HepG2 (cell line): ENCODE results near the gene GCN1. TPM values are rescaled to one million over a fixed set of nuclear protein-coding genes. Genes with fewer than 3 reads are reported as not detected.

Experiments used
- AGO1 ChIP-seq: fragments of 200-400 bp; formaldehyde crosslinking; IDR thresholded peaks from 2 replicates; pipeline ENCODE4 v1.6.1; 2017; ENCODE audit warnings: mild to moderate bottlenecking, low read depth, low read length, moderate library complexity; ENCODE audit not compliant: poor library complexity, severe bottlenecking
- EEA1 ChIP-seq: sonication (generic); formaldehyde crosslinking; IDR thresholded peaks from 2 replicates; pipeline ENCODE4 v1.5.1; 2020; ENCODE audit warnings: mild to moderate bottlenecking, missing genetic modification reagents, borderline replicate concordance
- ETV6 ChIP-seq: sonication (generic); formaldehyde crosslinking; conservative IDR thresholded peaks from 2 replicates; pipeline ENCODE4 v1.4.0; 2020; ENCODE audit warnings: missing genetic modification reagents
- FOXA1 ChIP-seq, 2 experiments: fragments of 450-650 bp in 1 of 2; sonication (generic) in 1 of 2; formaldehyde crosslinking in 1 of 2; IDR thresholded peaks; 2 replicates each; pipeline versions ENCODE4 v1.4.0 to v1.6.1; 2016 to 2020; ENCODE audit warnings: missing genetic modification reagents in 1 of 2
- FOXP1 ChIP-seq, 2 experiments: fragments of 450-650 bp in 1 of 2; IDR thresholded peaks; 2 replicates each; pipeline ENCODE4 v1.6.1; 2017 to 2018; ENCODE audit warnings: antibody characterized with exemption in 1 of 2
- JUND ChIP-seq: sonication (generic); formaldehyde crosslinking; IDR thresholded peaks from 2 replicates; pipeline ENCODE4 v1.8.0; 2022; ENCODE audit warnings: mild to moderate bottlenecking, missing genetic modification reagents
- NFE2L1 ChIP-seq: sonication (generic); formaldehyde crosslinking; IDR thresholded peaks from 2 replicates; pipeline ENCODE4 v1.4.0; 2020; ENCODE audit warnings: missing genetic modification reagents, mild to moderate bottlenecking, borderline replicate concordance
- POLR2AphosphoS2 ChIP-seq: IDR thresholded peaks from 2 replicates; pipeline ENCODE4 v1.6.1; 2011; ENCODE audit warnings: low read depth, low read length, improper control_type of control experiment
- ZMYM2 ChIP-seq: sonication (generic); formaldehyde crosslinking; IDR thresholded peaks from 2 replicates; pipeline ENCODE4 v1.8.0; 2022; ENCODE audit warnings: mild to moderate bottlenecking, missing genetic modification reagents
- ZNF121 ChIP-seq: sonication (generic); formaldehyde crosslinking; IDR thresholded peaks from 2 replicates; pipeline ENCODE4 v1.5.0; 2020; ENCODE audit warnings: mild to moderate bottlenecking, missing genetic modification reagents
- ZNF543 ChIP-seq: sonication (generic); formaldehyde crosslinking; IDR thresholded peaks from 2 replicates; pipeline ENCODE4 v1.4.0; 2020; ENCODE audit warnings: mild to moderate bottlenecking, missing genetic modification reagents
- ZNF556 ChIP-seq: sonication (generic); formaldehyde crosslinking; IDR thresholded peaks from 2 replicates; pipeline ENCODE4 v1.4.0; 2020; ENCODE audit warnings: mild to moderate bottlenecking, missing genetic modification reagents, borderline replicate concordance
- polyA plus RNA-seq, 8 experiments: library from polyadenylated mRNA; depleted of rRNA in 3 of 8; stranded (reverse) in 7 of 8; unstranded in 1 of 8; fragments of >200 nt; fragmentation: Illumina TruSeq in 4 of 8; extraction: Trizol in 4 of 8; gene quantifications; 2 replicates each; pipeline versions ENCODE4 v1.2.1 to v1.2.3, GENCODE V29; 2011 to 2016; ENCODE audit warnings: low read depth in 4 of 8, missing spikeins in 1 of 8, mixed read lengths in 1 of 8; ENCODE audit not compliant: insufficient read depth in 1 of 8
- total RNA-seq, 5 experiments: library from RNA; depleted of rRNA; stranded (reverse); fragments of >200 nt; fragmentation: Illumina TruSeq; extraction: Trizol; gene quantifications; 2 replicates each; pipeline ENCODE4 v1.2.3, GENCODE V29; 2016; ENCODE audit warnings: low read depth in 1 of 5
- TF ChIP-seq, protein P1 (sequence below): sonication (generic); formaldehyde crosslinking; IDR thresholded peaks from 2 replicates; pipeline ENCODE4 v1.4.0; 2020; ENCODE audit warnings: missing genetic modification reagents
- TF ChIP-seq, protein P2 (sequence below): sonication (generic); formaldehyde crosslinking; IDR thresholded peaks from 2 replicates; pipeline ENCODE4 v1.5.0; 2020; ENCODE audit warnings: mild to moderate bottlenecking, missing genetic modification reagents, moderate library complexity
- TF ChIP-seq, protein P3 (sequence below): sonication (generic); formaldehyde crosslinking; IDR thresholded peaks from 2 replicates; pipeline ENCODE4 v1.5.0; 2020; ENCODE audit warnings: mild to moderate bottlenecking, missing genetic modification reagents
- TF ChIP-seq, protein P4 (sequence below): sonication (generic); formaldehyde crosslinking; IDR thresholded peaks from 2 replicates; pipeline ENCODE4 v1.4.0; 2020; ENCODE audit warnings: low read depth, missing genetic modification reagents

GCN1 gene
- total and polyA plus RNA-seq, 2 of the 13 experiments (the other 11 are each of a cell fraction or from before 2014, with no cell fraction given): 58.2 to 83.0 TPM

DNA sequence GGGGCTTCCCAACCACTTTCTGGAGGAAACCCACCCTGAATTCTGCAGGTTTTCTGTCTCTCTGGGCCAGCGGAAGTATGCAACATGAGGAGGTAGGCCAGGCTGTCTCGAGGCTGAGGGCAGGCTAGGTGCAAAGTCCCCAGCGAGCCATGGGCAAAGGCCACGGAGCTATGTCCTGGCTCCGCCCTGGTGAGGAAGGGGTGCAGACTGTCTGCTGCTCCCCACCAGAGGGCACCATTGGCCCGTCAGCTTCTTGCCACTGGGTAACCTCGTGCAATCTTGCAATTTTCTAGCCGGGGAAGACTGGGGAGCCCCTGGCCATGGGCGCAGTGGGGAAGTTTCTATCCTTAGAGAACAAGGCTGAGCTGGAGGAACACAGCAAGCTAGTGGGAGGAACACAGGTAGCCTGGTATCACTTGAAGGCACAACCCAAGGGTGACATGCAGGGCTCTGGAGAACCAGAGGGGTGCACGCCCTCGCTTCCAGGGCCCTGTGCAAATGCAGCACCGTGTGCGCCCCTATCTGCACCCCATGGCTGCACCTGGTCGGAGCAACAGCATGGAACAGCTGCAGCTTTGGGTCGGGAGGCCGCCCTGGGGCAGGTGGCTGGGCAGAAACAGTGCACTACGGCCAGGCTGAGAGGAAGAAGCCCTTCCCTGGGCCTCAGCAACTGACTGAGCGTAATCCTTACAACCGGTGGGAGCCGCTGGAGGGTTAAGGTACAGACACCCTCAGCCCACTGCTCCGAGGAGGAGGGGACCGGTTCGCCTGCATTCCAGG, 34.0 kb upstream of the GCN1 start (continued):
- TF ChIP-seq, protein P1, sequence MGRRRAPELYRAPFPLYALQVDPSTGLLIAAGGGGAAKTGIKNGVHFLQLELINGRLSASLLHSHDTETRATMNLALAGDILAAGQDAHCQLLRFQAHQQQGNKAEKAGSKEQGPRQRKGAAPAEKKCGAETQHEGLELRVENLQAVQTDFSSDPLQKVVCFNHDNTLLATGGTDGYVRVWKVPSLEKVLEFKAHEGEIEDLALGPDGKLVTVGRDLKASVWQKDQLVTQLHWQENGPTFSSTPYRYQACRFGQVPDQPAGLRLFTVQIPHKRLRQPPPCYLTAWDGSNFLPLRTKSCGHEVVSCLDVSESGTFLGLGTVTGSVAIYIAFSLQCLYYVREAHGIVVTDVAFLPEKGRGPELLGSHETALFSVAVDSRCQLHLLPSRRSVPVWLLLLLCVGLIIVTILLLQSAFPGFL (CRISPR knock-in tag): no peak
- TF ChIP-seq ZNF556 (CRISPR knock-in tag): no peak
- TF ChIP-seq ZMYM2 (CRISPR knock-in tag): no peak; the same call in 1 of the 2 replicates
- TF ChIP-seq, protein P2, sequence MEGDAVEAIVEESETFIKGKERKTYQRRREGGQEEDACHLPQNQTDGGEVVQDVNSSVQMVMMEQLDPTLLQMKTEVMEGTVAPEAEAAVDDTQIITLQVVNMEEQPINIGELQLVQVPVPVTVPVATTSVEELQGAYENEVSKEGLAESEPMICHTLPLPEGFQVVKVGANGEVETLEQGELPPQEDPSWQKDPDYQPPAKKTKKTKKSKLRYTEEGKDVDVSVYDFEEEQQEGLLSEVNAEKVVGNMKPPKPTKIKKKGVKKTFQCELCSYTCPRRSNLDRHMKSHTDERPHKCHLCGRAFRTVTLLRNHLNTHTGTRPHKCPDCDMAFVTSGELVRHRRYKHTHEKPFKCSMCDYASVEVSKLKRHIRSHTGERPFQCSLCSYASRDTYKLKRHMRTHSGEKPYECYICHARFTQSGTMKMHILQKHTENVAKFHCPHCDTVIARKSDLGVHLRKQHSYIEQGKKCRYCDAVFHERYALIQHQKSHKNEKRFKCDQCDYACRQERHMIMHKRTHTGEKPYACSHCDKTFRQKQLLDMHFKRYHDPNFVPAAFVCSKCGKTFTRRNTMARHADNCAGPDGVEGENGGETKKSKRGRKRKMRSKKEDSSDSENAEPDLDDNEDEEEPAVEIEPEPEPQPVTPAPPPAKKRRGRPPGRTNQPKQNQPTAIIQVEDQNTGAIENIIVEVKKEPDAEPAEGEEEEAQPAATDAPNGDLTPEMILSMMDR (CRISPR knock-in tag): peak; percentile 98
- TF ChIP-seq, protein P3, sequence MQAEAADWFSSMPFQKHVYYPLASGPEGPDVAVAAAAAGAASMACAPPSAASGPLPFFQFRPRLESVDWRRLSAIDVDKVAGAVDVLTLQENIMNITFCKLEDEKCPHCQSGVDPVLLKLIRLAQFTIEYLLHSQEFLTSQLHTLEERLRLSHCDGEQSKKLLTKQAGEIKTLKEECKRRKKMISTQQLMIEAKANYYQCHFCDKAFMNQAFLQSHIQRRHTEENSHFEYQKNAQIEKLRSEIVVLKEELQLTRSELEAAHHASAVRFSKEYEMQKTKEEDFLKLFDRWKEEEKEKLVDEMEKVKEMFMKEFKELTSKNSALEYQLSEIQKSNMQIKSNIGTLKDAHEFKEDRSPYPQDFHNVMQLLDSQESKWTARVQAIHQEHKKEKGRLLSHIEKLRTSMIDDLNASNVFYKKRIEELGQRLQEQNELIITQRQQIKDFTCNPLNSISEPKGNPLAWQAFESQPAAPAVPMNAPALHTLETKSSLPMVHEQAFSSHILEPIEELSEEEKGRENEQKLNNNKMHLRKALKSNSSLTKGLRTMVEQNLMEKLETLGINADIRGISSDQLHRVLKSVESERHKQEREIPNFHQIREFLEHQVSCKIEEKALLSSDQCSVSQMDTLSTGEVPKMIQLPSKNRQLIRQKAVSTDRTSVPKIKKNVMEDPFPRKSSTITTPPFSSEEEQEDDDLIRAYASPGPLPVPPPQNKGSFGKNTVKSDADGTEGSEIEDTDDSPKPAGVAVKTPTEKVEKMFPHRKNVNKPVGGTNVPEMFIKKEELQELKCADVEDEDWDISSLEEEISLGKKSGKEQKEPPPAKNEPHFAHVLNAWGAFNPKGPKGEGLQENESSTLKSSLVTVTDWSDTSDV (CRISPR knock-in tag): no peak
- TF ChIP-seq NFE2L1 (CRISPR knock-in tag): no peak
- no peak for TF ChIP-seq FOXP1 (IDR thresholded peaks at IDR 0.05)
- TF ChIP-seq FOXP1 (CRISPR knock-in tag; IDR thresholded peaks at IDR 0.05): peak; percentile 47; the same call in 1 of the 2 replicates
- no peak; the same call in 1 of the 2 replicates for TF ChIP-seq ZNF543 (CRISPR knock-in tag)
- no peak for TF ChIP-seq EEA1
- TF ChIP-seq AGO1: peak; percentile 71
- 0 out of 2 replicates have a peak, but pooled peaks have one; percentile 59 for TF ChIP-seq ETV6 (CRISPR knock-in tag)
- TF ChIP-seq, protein P4, sequence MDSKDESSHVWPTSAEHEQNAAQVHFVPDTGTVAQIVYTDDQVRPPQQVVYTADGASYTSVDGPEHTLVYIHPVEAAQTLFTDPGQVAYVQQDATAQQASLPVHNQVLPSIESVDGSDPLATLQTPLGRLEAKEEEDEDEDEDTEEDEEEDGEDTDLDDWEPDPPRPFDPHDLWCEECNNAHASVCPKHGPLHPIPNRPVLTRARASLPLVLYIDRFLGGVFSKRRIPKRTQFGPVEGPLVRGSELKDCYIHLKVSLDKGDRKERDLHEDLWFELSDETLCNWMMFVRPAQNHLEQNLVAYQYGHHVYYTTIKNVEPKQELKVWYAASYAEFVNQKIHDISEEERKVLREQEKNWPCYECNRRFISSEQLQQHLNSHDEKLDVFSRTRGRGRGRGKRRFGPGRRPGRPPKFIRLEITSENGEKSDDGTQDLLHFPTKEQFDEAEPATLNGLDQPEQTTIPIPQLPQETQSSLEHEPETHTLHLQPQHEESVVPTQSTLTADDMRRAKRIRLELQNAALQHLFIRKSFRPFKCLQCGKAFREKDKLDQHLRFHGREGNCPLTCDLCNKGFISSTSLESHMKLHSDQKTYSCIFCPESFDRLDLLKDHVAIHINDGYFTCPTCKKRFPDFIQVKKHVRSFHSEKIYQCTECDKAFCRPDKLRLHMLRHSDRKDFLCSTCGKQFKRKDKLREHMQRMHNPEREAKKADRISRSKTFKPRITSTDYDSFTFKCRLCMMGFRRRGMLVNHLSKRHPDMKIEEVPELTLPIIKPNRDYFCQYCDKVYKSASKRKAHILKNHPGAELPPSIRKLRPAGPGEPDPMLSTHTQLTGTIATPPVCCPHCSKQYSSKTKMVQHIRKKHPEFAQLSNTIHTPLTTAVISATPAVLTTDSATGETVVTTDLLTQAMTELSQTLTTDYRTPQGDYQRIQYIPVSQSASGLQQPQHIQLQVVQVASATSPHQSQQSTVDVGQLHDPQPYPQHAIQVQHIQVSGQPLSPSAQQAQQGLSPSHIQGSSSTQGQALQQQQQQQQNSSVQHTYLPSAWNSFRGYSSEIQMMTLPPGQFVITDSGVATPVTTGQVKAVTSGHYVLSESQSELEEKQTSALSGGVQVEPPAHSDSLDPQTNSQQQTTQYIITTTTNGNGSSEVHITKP (CRISPR knock-in tag): peak; percentile 79
- no peak for TF ChIP-seq POLR2AphosphoS2
- TF ChIP-seq JUND: peak; percentile 67
- TF ChIP-seq FOXA1 (IDR thresholded peaks at IDR 0.05): no peak
- TF ChIP-seq FOXA1 (CRISPR knock-in tag; IDR thresholded peaks at IDR 0.05): peak; percentile 19; the same call in 1 of the 2 replicates
- no peak for TF ChIP-seq ZNF121
